ENCODE measurements around the gene NAGA.
A peak's percentile ranks its signal among the peaks of the same experiment; 100 is the strongest.

Gene NAGA

DNA sequence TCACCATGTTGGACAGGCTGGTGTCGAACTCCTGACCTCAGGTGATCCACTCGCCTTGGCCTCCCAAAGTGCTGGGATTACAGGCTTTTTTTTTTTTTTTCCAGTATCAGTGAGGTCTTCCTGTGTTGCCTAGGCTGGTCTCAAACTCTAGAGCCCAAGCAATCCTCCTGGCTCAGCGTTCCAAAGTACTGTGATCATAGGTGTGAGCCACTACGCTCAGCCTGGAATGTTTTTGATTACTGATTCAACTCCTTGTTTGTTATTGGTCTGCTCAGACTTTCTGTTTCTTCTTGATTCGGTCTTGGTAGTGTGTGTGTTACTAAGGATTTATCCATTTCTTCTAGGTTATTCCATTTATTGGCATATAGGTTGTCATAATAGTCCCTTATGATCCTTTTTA, 31.3 kb downstream of the NAGA start:
- Histone ChIP-seq H3K4me1 (ENCODE audit: low read length) (peaks cover 8% of the 10 kb centered on the region), H2AFZ (ENCODE audit: low read depth, low read length) (no peak overlapping the region), H3K4me3 (ENCODE audit: low read length) (no peak overlapping the region), H4K20me1 (ENCODE audit: insufficient read depth, low read length) (no peaks in the 10 kb centered on the region), H3K27me3 (ENCODE audit: low read depth, low read length) (no peaks in the 10 kb centered on the region), H3K79me2 (ENCODE audit: low read length) (no peaks in the 10 kb centered on the region), H3K36me3 (replicated peaks; ENCODE audit: low read depth, low read length) (peaks cover 29% of the 10 kb centered on the region), H3K27ac (ENCODE audit: low read length) (no peak overlapping the region), H3K9me3 (ENCODE audit: insufficient read depth, low read length) (peaks cover 23% of the 10 kb centered on the region), H3K9ac (ENCODE audit: low read length) (no peak overlapping the region), H3K4me2 (ENCODE audit: low read length) (peak overlapping the region; percentile 23; the same call in 1 of the 2 replicates)
- TF ChIP-seq, protein P1, sequence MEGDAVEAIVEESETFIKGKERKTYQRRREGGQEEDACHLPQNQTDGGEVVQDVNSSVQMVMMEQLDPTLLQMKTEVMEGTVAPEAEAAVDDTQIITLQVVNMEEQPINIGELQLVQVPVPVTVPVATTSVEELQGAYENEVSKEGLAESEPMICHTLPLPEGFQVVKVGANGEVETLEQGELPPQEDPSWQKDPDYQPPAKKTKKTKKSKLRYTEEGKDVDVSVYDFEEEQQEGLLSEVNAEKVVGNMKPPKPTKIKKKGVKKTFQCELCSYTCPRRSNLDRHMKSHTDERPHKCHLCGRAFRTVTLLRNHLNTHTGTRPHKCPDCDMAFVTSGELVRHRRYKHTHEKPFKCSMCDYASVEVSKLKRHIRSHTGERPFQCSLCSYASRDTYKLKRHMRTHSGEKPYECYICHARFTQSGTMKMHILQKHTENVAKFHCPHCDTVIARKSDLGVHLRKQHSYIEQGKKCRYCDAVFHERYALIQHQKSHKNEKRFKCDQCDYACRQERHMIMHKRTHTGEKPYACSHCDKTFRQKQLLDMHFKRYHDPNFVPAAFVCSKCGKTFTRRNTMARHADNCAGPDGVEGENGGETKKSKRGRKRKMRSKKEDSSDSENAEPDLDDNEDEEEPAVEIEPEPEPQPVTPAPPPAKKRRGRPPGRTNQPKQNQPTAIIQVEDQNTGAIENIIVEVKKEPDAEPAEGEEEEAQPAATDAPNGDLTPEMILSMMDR (IDR thresholded peaks at IDR 0.05; ENCODE audit: low read depth, low read length): no peak
- no peak for TF ChIP-seq EZH2phosphoT487 (IDR thresholded peaks at IDR 0.05; ENCODE audit: low read depth)

DNA sequence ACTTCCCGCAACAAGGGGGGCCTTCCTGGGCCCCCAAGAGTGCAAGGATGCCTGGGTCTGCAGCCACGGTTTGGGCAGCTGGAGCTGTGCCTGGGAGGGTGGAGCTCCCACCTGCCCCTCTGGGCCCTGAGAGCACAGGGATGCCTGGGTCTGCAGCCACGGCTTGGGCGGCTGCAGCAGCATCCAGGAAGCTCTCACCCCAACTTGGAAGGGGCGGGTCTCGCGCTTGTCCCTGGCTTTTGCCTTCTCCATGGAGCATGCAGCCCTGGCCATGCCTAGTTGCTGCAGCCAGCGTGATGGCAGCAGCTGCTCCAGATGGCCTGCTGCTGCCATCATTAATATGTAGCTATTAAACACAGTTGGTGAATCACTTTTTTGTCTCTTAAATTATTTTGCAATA, 35.4 kb downstream of the NAGA start:
- Histone ChIP-seq H3K4me2 (ENCODE audit: low read length) (no peak overlapping the region), H3K36me3 (replicated peaks; ENCODE audit: low read depth, low read length) (peaks cover 20% of the 10 kb centered on the region), H3K79me2 (ENCODE audit: low read length) (no peaks in the 10 kb centered on the region), H3K9ac (ENCODE audit: low read length) (no peak overlapping the region), H3K27me3 (ENCODE audit: low read depth, low read length) (no peaks in the 10 kb centered on the region), H2AFZ (ENCODE audit: low read depth, low read length) (no peak overlapping the region), H3K4me1 (ENCODE audit: low read length) (peaks cover 32% of the 10 kb centered on the region), H3K4me3 (ENCODE audit: low read length) (no peak overlapping the region), H3K9me3 (ENCODE audit: insufficient read depth, low read length) (peaks cover 23% of the 10 kb centered on the region), H3K27ac (ENCODE audit: low read length) (no peak overlapping the region), H4K20me1 (ENCODE audit: insufficient read depth, low read length) (no peaks in the 10 kb centered on the region)
- TF ChIP-seq, protein P1 (IDR thresholded peaks at IDR 0.05; ENCODE audit: low read depth, low read length): no peak
- no peak for TF ChIP-seq EZH2phosphoT487 (IDR thresholded peaks at IDR 0.05; ENCODE audit: low read depth)

DNA sequence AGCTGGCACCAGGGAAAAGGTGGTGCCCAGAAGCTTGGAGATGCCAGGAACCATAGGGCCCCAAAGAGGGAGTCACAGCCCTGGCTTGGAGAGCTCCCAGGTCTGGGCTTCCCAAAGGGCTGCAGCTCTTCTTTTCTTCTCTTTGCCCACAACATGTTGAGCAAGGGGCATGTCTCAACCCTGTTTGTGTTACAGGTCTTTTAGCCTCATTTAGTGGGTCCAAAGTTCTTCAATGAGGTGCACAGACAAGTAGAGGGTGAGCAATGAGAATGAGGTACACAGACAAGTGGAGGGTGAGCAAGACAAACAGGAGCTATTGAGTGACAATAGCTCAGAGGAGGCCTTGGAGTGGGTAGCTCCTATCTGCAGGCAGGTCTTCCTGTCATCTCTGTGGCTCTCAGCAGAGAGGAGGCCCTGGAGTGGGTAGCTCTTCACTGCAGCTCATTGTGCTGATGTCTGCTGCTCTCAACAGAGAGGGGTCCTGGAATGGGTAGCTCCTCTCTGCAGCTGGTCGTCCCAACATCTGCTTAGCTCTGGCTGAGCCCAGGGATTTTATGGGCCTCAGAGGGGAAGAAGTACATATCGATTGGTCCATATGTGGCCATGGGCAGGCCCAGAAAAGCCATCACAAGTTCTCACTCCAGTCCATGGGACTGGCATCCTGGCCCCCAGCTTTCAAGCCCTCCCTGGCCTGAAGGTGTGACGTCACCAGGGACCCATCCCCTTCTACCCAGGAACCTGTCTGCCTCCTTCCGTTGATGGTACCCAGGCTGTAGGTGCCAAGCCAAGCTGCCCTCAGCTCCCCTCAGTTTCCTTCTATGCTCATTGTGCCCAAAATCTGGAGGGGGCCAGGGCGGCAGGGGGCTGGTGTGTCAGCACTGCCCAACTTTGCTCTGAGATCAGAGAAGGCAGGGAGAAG, 37.1 kb downstream of the NAGA start:
- Histone ChIP-seq H3K9ac (ENCODE audit: low read length) (no peak overlapping the region), H3K4me2 (ENCODE audit: low read length) (no peak overlapping the region), H4K20me1 (ENCODE audit: insufficient read depth, low read length) (no peaks in the 10 kb centered on the region), H3K4me3 (ENCODE audit: low read length) (no peak overlapping the region), H2AFZ (ENCODE audit: low read depth, low read length) (no peak overlapping the region), H3K27ac (ENCODE audit: low read length) (no peak overlapping the region), H3K36me3 (replicated peaks; ENCODE audit: low read depth, low read length) (peaks cover 20% of the 10 kb centered on the region), H3K4me1 (ENCODE audit: low read length) (peaks cover 30% of the 10 kb centered on the region), H3K79me2 (ENCODE audit: low read length) (no peaks in the 10 kb centered on the region), H3K9me3 (ENCODE audit: insufficient read depth, low read length) (peaks cover 23% of the 10 kb centered on the region), H3K27me3 (ENCODE audit: low read depth, low read length) (no peaks in the 10 kb centered on the region)
- TF ChIP-seq EZH2phosphoT487 (IDR thresholded peaks at IDR 0.05; ENCODE audit: low read depth): no peak
- TF ChIP-seq, protein P1 (IDR thresholded peaks at IDR 0.05; ENCODE audit: low read depth, low read length): no peak

DNA sequence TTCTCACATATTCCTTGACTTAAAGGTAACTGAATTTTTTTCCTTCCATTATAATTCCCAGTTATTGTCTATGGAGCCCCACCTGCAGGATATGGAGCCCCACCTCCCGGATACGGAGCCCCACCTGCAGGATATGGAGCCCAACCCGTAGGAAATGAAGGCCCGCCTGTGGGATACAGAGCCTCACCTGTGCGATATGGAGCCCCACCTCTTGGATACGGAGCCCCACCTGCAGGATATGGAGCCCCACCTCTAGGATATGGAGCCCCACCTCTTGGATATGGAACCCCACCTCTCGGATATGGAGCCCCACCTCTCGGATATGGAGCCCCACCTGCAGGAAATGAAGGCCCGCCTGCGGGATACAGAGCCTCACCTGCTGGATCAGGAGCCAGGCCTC, 43.9 kb downstream of the NAGA start:
- H3K79me2 ChIP-seq (ENCODE audit: low read length): no peaks in the 10 kb centered on the region
- peaks cover 37% of the 10 kb centered on the region for H3K4me1 ChIP-seq (ENCODE audit: low read length)
- no peak overlapping the region for H3K27ac ChIP-seq (ENCODE audit: low read length)
- no peaks in the 10 kb centered on the region for H3K36me3 ChIP-seq (replicated peaks; ENCODE audit: low read depth, low read length)
- no peak overlapping the region for H2AFZ ChIP-seq (ENCODE audit: low read depth, low read length)
- no peak overlapping the region for H3K4me2 ChIP-seq (ENCODE audit: low read length)
- no peaks in the 10 kb centered on the region for H3K9me3 ChIP-seq (ENCODE audit: insufficient read depth, low read length)
- no peak overlapping the region for H3K9ac ChIP-seq (ENCODE audit: low read length)
- TF ChIP-seq EZH2phosphoT487 (IDR thresholded peaks at IDR 0.05; ENCODE audit: low read depth): no peak
- TF ChIP-seq, protein P1 (IDR thresholded peaks at IDR 0.05; ENCODE audit: low read depth, low read length): no peak
- H3K27me3 ChIP-seq (ENCODE audit: low read depth, low read length): no peaks in the 10 kb centered on the region
- no peak overlapping the region for H3K4me3 ChIP-seq (ENCODE audit: low read length)
- H4K20me1 ChIP-seq (ENCODE audit: insufficient read depth, low read length): no peaks in the 10 kb centered on the region

Measured in OCI-LY3 (cell line).